Activated T-cell treated with anti-CD3 and anti-CD28 coated beads, Interleukin-2, amount 50 U/mL, for 1 hour (primary cell): Measurements from ENCODE around the gene PCDHGB3.
"Not testable (repeated sequence)": the region's sequence is repeated elsewhere in the genome, so short reads cannot be mapped to it uniquely, and the experiment has no call there.

ENCODE experiments used
- DNase-seq: peaks from one replicate; pipeline ENCODE4 v3.0.0-alpha.2; 2020

Gene PCDHGB3

DNA sequence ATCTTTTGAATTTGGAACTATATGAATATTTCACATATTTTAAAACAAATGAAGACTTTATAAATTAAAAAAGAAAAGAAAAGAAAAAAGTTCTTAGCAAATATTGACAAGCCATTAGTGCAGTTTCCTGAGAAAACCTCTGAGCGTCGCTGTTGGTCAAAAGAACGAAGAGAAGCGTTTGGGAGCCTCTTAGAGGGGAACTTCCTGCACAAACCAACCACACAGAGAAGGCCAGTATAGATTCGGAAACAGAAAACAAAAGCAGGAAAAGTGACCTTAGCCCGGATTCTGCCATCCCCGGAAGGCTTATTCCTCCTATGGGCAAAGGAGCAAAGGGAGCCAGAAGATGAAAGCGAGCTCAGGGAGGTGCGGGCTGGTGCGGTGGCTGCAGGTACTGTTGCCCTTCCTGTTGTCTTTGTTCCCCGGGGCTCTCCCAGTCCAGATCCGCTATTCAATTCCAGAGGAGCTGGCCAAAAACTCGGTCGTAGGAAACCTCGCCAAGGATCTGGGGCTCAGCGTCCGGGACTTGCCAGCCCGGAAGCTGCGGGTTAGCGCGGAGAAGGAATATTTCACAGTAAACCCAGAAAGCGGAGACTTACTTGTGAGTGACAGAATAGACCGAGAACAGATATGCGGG is 10.1 kb upstream of the PCDHGB3 start, which contains the start of gene PCDHGB2:
Gene PCDHGB2 (plus strand): TSS at position 205 of the 637 bp plus-strand sequence. CDS start 142 bp downstream, at position 347.
- no peak for DNase-seq

DNA sequence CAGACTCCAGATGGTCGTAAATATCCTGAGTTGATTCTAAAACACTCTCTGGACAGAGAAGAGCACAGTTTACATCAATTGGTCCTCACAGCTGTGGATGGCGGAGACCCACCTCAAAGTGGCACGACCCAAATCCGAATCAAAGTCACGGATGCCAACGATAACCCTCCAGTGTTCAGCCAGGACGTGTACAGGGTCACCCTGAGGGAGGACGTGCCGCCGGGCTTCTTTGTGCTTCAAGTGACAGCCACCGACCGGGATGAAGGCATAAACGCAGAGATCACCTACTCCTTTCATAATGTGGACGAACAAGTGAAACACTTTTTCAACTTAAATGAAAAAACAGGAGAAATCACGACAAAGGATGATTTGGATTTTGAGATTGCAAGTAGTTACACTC is 9.4 kb upstream of the PCDHGB3 start:
- DNase-seq, result no peak

DNA sequence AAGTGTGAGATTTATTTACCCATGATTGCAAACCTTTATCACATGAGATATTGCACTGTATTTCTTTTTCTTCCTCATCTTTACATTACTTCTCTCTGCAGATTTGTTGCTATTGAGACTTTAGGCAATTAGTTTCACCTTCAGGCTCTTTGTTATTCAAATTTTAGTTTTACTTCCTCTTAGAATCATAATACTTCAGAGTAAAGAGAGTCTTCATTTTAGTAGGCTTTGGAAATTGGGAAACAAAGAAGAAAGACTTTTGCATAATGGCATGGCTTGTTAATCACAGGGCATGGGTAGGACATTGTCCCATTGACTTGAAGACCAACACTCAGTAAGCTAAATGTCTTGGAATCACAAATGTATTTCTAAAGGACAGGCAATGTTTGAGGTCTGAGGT is 7.3 kb upstream of the PCDHGB3 start:
- no peak for DNase-seq

DNA sequence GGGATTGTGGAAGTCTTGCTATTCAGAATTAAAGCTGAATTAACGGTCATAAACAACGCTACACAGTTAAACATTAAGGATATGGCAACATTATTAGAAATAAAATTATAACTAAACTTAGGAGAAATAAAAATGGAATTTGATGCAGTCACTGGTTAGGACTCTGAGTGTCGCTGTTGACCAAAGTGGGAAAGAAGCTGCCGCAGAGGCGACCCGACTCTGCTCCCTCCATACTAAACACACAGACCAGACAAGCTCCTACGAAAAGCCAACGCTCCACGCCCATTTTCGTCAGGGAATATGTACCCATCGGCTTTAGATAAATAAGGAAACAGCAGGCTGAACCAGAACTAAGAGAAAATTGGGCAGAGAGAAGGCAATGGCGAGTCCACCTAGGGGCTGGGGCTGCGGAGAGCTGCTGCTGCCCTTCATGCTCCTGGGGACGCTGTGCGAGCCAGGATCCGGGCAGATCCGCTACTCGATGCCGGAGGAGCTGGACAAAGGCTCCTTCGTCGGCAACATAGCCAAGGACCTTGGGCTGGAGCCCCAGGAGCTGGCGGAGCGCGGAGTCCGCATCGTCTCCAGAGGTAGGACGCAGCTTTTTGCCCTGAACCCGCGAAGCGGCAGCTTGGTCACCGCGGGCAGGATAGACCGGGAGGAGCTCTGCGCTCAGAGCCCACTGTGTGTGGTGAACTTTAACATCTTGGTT is 5.9 kb upstream of the PCDHGB3 start, which contains the start of gene PCDHGA5:
Gene PCDHGA5 (plus strand): TSS at position 211 of the 709 bp plus-strand sequence. CDS start 169 bp downstream, at position 380.
- no peak for DNase-seq

DNA sequence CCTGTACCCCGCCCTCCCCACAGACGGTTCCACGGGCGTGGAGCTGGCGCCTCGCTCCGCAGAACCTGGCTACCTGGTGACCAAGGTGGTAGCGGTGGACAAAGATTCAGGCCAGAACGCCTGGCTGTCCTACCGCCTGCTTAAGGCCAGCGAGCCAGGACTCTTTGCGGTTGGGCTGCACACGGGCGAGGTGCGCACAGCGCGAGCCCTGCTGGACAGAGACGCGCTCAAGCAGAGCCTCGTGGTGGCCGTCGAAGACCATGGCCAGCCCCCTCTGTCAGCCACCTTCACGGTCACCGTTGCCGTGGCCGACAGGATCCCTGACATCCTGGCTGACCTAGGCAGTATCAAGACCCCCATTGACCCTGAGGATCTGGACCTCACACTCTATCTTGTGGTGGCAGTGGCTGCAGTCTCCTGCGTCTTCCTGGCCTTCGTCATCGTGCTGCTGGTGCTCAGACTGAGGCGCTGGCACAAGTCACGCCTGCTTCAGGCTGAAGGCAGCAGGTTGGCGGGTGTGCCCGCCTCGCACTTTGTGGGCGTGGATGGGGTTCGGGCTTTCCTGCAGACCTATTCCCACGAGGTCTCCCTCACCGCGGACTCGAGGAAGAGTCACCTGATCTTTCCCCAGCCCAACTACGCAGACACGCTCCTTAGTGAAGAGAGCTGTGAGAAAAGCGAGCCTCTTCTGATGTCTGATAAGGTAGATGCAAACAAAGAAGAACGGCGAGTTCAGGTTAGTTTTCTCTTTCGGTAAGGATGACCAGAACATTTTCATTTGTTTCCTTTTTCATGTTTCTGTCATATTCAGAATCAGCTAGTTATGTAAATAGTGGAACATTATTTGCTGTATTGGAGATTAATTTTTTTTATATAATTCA is 3.8 kb upstream of the PCDHGB3 start:
- no peak for DNase-seq

DNA sequence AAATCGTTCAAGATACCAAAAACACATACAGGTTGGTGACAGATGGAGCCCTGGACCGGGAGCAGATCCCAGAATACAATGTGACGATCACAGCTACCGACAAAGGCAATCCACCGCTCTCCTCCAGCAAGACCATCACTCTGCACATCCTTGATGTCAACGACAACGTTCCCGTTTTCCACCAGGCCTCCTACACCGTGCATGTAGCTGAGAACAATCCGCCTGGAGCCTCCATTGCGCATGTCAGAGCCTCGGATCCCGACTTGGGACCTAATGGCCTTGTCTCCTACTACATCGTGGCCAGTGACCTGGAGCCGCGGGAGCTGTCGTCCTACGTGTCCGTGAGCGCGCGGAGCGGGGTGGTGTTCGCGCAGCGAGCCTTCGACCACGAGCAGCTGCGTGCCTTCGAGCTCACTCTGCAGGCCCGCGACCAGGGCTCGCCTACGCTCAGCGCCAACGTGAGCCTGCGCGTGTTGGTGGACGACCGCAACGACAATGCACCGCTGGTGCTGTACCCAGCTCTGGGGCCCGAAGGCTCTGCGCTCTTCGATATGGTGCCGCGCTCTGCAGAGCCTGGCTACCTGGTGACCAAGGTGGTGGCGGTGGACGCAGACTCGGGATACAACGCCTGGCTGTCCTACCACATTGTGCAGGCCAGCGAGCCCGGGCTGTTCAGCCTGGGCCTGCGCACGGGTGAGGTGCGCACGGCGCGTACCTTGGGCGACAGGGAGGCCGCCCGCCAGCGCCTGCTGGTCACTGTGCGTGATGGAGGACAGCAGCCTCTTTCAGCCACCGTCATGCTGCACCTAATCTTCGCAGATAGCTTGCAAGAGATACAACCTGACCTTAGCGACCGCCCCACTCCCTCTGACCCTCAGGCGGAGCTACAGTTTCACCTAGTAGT is 1.8 kb downstream of the PCDHGB3 start:
- no peak for DNase-seq

DNA sequence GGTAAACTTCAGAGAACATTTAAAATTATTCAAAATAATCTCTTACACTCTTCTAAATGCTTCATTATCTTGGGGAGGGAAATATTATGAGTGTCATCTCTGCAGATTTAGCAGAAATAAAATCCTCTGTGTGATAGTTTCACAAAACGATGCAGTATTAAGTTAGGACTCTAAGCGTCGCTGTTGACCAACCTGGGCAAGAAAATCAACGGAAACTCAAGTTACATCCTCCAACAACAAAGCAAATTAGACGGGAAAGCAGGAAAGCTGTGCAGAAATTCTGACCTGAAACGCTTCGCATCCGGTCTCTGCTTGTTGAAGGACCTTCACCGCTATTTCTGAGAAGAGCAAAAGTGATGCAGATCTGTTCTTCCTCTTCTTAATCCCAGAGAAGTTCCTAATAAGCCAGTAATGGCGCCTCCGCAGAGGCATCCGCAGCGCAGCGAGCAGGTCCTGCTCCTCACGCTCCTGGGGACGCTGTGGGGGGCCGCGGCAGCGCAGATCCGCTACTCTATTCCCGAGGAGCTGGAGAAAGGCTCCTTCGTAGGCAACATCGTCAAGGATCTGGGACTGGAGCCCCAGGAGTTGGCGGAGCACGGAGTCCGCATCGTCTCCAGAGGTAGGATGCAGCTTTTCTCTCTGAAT is 3.8 kb downstream of the PCDHGB3 start, which contains the start of gene PCDHGA6:
Gene PCDHGA6 (plus strand): TSS at position 219 of the 645 bp plus-strand sequence. CDS start 193 bp downstream, at position 412.
- DNase-seq, result no peak

DNA sequence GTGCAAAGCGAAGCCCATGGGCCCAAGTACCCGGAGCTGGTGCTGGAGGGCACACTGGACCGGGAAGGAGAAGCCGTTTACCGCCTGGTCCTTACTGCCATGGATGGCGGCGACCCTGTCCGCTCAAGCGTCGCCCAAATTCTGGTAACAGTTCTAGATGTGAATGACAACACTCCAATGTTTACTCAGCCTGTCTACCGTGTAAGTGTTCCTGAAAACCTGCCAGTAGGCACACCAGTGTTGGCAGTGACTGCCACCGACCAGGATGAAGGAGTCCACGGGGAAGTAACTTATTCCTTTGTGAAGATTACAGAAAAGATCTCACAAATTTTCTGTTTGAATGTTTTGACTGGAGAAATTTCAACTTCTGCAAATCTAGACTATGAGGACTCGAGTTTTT is 4.6 kb downstream of the PCDHGB3 start:
- DNase-seq, result no peak

DNA sequence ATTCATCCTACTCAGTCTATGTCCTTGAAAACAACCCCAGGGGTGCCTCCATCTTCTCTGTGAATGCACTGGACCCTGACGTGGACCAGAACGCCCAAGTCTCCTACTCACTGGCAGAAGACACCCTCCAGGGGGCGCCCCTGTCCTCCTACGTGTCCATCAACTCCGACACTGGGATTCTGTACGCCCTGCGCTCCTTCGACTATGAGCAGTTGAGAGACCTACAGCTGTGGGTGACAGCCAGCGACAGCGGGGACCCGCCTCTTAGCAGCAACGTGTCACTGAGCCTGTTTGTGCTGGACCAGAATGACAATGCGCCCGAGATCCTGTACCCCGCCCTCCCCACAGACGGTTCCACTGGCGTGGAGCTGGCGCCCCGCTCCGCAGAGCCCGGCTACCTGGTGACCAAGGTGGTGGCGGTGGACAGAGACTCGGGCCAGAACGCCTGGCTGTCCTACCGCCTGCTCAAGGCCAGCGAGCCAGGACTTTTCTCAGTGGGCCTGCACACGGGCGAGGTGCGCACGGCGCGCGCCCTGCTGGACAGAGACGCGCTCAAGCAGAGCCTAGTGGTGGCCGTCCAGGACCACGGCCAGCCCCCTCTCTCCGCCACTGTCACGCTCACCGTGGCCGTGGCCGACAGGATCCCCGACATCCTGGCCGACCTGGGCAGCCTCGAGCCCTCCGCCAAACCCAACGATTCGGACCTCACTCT is 5.6 kb downstream of the PCDHGB3 start:
- not testable (repeated sequence) for DNase-seq

DNA sequence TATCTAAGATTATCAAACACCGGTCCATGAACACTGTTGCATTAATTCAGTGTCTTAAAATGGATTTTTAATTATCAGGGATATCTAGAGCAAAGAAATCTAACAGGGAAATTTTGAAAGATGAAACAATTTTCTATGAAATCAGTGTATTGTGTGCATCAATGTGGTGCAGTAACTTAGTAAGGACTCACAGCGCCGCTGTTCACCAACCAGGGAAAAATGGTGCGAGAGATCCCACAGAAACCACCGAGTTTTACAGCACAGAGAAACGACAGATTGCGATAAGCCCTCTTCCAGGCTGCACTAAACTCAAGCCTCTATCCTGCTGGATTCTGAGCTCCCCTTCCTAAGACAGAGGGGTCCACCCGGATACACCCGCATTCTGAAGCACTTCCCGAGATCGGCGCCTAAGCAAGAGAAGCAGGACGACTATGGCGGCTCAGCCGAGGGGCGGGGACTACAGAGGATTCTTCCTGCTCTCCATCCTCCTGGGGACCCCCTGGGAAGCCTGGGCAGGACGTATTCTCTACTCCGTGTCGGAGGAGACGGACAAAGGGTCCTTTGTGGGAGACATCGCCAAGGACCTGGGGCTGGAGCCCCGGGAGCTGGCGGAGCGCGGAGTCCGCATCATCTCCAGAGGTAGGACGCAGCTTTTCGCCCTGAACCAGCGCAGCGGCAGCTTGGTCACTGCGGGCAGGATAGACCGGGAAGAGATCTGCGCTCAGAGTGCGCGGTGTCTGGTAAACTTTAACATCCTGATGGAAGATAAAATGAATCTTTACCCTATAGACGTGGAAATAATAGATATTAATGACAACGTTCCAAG is 12.6 kb downstream of the PCDHGB3 start, which contains the start of gene PCDHGA7:
Gene PCDHGA7 (plus strand): TSS at position 274 of the 826 bp plus-strand sequence. CDS start 158 bp downstream, at position 432.
- no peak for DNase-seq

DNA sequence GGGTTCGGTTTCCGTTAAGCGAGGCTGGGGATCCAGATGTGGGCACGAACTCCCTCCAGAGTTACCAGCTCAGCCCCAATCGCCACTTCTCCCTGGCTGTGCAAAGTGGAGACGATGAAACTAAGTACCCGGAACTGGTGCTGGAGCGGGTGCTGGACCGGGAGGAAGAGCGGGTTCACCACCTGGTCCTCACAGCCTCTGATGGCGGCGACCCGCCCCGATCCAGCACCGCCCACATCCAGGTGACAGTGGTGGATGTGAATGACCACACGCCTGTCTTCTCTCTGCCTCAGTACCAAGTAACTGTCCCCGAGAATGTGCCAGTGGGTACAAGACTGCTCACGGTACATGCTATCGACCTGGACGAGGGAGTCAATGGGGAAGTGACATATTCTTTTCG is 13.3 kb downstream of the PCDHGB3 start:
- DNase-seq, result no peak

DNA sequence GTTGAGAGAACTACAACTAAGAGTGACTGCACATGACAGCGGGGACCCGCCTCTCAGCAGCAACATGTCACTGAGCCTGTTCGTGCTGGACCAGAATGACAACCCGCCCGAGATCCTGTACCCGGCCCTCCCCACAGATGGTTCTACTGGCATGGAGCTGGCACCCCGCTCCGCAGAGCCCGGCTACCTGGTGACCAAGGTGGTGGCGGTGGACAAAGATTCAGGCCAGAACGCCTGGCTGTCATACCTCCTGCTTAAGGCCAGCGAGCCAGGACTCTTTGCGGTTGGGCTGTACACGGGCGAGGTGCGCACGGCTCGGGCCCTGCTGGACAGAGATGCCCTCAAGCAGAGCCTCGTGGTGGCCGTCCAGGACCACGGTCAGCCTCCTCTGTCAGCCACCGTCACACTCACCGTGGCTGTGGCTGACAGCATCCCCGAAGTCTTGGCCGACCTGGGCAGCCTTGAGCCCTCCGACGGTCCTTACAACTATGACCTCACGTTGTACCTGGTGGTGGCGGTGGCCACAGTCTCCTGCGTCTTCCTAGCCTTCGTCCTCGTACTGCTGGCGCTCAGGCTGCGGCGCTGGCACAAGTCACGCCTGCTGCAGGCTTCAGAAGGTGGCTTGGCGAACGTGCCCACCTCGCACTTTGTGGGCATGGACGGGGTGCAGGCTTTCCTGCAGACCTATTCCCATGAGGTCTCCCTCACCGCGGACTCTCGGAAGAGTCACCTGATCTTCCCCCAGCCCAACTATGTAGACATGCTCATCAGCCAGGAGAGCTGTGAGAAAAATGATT is 14.6 kb downstream of the PCDHGB3 start:
- no peak for DNase-seq

DNA sequence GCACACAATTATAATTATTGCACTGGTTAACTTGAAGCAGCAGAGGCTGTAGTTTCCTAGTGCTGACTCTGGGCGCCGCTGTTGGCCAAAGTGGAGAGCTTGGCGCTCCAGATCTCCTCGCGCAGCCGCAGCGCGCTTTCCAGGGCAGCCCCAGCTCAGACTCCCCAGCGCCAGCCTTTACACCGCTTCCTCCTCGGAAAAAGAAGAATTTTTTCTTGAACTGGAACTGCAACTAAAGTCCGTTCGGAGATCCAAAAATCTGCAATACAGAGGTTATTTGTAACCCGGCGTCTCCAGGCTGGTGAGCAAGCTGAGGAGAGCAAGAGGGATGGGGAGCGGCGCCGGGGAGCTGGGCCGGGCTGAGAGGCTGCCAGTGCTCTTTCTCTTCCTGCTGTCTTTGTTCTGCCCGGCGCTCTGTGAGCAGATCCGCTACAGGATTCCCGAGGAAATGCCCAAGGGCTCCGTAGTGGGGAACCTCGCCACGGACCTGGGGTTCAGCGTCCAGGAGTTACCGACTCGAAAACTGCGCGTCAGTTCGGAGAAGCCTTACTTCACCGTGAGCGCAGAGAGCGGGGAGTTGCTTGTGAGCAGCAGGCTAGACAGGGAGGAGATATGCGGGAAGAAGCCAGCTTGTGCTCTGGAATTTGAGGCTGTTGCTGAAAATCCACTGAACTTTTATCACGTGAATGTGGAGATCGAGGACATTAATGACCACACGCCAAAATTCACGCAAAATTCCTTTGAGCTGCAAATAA is 17.7 kb downstream of the PCDHGB3 start, which contains the start of gene PCDHGB4:
Gene PCDHGB4 (plus strand): TSS at position 142 of the 755 bp plus-strand sequence. CDS start 187 bp downstream, at position 329.
- not testable (repeated sequence) for DNase-seq

DNA sequence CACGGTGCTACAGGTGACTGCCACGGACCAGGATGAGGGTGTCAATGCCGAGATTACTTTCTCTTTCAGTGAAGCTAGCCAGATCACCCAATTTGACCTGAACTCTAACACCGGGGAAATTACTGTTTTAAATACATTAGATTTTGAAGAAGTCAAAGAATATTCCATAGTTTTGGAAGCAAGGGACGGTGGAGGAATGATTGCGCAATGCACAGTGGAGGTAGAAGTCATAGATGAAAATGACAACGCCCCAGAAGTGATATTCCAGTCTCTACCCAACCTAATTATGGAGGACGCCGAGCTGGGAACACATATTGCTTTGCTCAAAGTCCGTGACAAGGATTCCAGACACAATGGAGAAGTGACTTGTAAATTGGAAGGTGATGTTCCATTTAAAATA is 18.6 kb downstream of the PCDHGB3 start:
- no peak for DNase-seq

DNA sequence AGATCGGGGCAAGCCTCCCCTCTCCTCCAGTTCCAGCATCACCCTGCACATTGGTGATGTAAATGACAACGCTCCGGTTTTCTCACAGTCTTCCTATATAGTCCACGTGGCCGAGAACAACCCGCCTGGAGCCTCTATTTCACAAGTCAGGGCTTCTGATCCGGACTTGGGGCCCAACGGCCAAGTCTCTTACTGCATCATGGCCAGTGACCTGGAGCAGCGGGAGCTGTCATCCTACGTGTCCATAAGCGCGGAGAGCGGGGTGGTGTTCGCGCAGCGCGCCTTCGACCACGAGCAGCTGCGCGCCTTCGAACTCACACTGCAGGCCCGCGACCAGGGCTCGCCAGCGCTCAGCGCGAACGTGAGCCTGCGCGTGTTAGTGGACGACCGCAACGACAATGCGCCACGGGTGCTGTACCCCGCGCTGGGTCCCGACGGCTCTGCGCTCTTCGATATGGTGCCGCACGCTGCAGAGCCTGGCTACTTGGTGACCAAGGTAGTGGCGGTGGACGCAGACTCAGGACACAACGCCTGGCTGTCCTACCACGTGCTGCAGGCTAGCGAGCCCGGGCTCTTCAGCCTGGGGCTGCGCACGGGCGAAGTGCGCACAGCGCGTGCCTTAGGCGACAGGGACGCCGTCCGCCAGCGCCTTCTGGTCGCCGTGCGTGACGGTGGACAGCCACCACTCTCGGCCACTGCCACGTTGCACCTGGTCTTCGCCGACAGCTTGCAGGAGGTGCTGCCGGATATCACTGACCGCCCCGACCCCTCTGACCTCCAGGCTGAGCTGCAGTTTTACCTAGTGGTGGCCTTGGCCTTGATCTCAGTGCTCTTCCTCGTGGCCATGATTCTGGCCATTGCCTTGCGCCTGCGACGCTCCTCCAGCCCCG is 19.4 kb downstream of the PCDHGB3 start:
- no peak for DNase-seq

DNA sequence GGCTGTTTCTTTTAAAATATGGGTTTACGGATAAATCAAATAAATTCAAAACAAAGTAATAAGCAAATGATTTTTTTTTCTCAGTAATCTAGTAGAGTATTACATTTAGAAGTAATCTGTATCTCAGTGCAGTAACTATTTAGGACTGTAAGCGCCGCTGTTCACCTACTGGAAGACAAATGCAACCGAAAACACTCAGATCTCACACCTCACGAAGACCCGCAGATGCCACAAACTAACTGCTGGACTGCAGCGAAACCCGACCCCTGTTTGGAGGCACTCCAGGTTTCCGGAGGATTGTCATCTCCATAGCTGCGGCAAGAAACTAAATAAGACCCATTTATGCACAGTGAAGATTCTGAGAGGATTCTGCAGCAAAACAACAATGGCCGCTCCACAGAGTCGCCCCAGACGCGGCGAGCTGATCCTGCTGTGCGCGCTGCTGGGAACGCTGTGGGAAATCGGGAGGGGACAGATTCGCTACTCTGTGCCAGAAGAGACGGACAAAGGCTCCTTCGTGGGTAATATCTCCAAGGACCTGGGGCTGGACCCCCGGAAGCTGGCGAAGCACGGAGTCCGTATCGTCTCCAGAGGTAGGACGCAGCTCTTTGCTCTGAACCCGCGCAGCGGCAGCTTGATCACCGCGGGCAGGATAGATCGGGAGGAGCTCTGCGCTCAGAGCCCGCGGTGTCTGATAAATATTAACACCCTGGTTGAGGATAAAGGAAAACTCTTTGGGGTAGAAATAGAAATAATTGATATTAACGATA is 22.6 kb downstream of the PCDHGB3 start, which contains the start of gene PCDHGA8:
Gene PCDHGA8 (plus strand): TSS at position 205 of the 770 bp plus-strand sequence. CDS start 181 bp downstream, at position 386.
- DNase-seq, result no peak
